Activated naive CD8-positive, alpha-beta T cell treated with anti-CD3 and anti-CD28 coated beads, Interleukin-2, amount 50 U/mL, for 24 hours (primary cell): ENCODE measurements around the gene ITGA4.
"Not testable (repeated sequence)": the region's sequence is repeated elsewhere in the genome, so short reads cannot be mapped to it uniquely, and the experiment has no call there.

ENCODE experiments used
- ATAC-seq: fragments of 150-1000 bp; cut with Tn5 transposase; one replicate; pipeline ENCODE4 v1.10.0; 2021
- DNase-seq: peaks from one replicate; pipeline ENCODE4 v3.0.0; 2021
- H3K27ac Mint-ChIP-seq: one replicate; pipeline ENCODE4 v1.8.0; 2021; ENCODE audit warnings: mild to moderate bottlenecking, mixed read lengths
- H3K27me3 Mint-ChIP-seq: one replicate; pipeline ENCODE4 v1.8.0; 2021; ENCODE audit warnings: mixed read lengths
- H3K36me3 Mint-ChIP-seq: one replicate; pipeline ENCODE4 v1.8.0; 2021; ENCODE audit warnings: low read depth, mixed read lengths
- H3K4me1 Mint-ChIP-seq: one replicate; pipeline ENCODE4 v1.8.0; 2021; ENCODE audit warnings: mixed read lengths
- H3K4me3 Mint-ChIP-seq: one replicate; pipeline ENCODE4 v1.8.0; 2021; ENCODE audit warnings: mild to moderate bottlenecking, moderate library complexity, mixed read lengths
- H3K9me3 Mint-ChIP-seq: one replicate; pipeline ENCODE4 v1.8.0; 2021; ENCODE audit warnings: mixed read lengths

ITGA4 gene

DNA sequence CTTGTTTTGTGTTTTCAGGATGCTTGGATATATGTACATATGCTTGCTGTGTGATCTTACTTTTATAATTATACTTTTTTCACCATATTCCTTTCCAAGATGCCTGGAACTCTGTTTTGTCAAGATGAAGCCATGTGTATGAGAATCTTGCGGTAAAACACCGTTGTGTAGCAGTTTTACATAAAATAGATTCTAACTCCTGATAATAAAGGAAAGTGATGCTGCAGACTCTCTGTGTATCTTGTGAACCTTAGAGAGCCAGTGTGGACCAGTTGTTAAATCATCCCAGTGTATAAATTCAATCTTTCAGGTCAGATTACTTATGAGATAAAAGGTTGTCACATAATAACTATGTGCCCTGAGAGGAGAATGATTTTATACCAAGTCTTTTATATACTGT is 12.5 kb upstream of the ITGA4 start:
- H3K4me3 Mint-ChIP-seq = peak overlapping the region; percentile 21
- peaks cover 17% of the 10 kb centered on the region for H3K4me1 Mint-ChIP-seq
- no peak overlapping the region for H3K27ac Mint-ChIP-seq
- H3K27me3 Mint-ChIP-seq = no peaks in the 10 kb centered on the region
- no peaks in the 10 kb centered on the region for H3K9me3 Mint-ChIP-seq
- no peaks in the 10 kb centered on the region for H3K36me3 Mint-ChIP-seq
- ATAC-seq (no peak), DNase-seq (no peak)

DNA sequence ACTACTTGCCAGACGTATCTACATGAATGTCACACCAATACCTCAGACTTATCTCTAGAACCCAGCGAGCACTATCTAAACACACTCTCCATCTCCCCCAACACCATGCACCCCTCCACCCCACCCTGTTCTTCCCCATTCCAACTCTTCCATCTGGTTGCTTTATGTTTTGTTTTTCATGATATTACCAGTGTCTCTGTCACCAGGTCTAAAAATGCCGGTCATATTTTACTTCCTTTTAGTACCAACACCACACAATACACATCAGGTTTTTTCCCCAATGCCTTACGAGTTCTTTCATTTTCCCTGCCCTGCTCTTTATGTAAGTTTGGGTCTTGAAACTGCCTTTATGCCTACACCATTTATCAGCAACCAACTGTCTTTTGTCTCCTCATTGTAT is 10.2 kb upstream of the ITGA4 start:
- no peak for DNase-seq
- peak; percentile 49 for ATAC-seq
- H3K4me3 Mint-ChIP-seq = peak overlapping the region; percentile 38
- peak overlapping the region; percentile 24 for H3K27ac Mint-ChIP-seq
- peaks cover 16% of the 10 kb centered on the region for H3K4me1 Mint-ChIP-seq
- H3K36me3 Mint-ChIP-seq = peaks cover 1% of the 10 kb centered on the region
- H3K27me3 Mint-ChIP-seq = no peaks in the 10 kb centered on the region
- H3K9me3 Mint-ChIP-seq = no peaks in the 10 kb centered on the region

DNA sequence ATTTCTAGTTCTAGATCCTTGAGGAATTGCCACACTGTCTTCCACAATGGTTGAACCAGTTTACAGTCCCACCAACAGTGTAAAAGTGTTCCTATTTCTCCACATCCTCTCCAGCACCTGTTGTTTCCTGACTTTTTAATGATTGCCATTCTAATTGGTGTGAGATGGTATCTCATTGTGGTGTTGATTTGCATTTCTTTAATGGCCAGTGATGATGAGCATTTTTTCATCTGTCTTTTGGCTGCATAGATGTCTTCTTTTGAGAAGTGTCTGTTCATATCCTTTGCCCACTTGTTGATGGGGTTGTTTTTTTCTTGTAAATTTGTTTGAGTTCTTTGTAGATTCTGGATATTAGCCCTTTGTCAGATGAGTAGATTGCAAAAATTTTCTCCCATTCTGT is 7.9 kb upstream of the ITGA4 start:
- peaks cover 16% of the 10 kb centered on the region for H3K4me1 Mint-ChIP-seq
- not testable (repeated sequence) for H3K36me3 Mint-ChIP-seq, H3K27me3 Mint-ChIP-seq, H3K27ac Mint-ChIP-seq, H3K9me3 Mint-ChIP-seq, H3K4me3 Mint-ChIP-seq, DNase-seq, ATAC-seq

DNA sequence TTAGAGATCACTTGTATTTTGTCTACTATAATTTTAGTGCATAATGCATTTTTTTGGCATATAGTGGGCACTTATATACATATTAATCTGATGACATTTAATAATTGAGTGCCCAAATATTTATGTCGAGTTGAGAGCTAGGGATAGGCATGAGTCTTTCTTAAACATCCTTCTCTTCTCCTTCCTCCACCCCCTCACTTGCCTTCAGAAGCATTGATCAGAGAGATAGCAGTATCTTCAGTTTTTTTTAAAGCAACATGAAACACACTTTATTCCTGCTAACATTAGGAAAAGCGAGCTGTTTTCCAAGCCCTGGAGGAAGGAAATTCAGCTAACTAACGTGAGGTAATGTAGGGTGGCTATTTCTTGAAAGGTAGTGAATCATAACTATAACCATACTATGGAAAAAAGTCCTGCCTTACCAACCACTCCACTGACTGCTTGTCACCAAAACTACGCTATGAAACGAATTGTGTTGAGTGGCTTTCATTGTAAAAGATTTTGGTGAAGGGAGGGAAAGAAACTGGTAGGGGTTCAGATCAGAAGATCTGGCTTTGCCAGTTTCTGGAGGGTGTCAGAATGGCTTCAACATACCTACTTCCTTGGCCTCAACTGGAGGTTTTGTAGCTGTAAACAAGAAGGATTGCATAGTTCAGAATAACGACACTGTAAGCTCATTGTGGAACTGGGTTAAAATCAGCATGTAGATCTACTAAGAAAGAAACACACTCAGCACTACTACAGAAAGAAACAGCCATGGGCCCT is 2.3 kb upstream of the ITGA4 start:
- Mint-ChIP-seq H3K27me3 (no peaks in the 10 kb centered on the region), H3K27ac (peak overlapping the region; percentile 87)

DNA sequence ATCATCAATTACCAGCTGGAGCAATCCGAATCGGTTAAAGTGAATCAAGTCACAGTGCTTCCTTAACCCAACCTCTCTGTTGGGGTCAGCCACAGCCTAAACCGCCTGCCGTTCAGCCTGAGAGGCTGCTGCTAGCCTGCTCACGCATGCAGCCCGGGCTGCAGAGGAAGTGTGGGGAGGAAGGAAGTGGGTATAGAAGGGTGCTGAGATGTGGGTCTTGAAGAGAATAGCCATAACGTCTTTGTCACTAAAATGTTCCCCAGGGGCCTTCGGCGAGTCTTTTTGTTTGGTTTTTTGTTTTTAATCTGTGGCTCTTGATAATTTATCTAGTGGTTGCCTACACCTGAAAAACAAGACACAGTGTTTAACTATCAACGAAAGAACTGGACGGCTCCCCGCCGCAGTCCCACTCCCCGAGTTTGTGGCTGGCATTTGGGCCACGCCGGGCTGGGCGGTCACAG is 496 bp upstream of the ITGA4 start:
- H3K4me1 Mint-ChIP-seq = peaks cover 53% of the 10 kb centered on the region
- peaks cover 7% of the 10 kb centered on the region for H3K36me3 Mint-ChIP-seq
- H3K27me3 Mint-ChIP-seq = no peaks in the 10 kb centered on the region
- ATAC-seq (peak; percentile 76), DNase-seq (peak; percentile 72)
- H3K9me3 Mint-ChIP-seq = no peaks in the 10 kb centered on the region
- H3K27ac Mint-ChIP-seq = peak overlapping the region; percentile 96
- peak overlapping the region; percentile 94 for H3K4me3 Mint-ChIP-seq

More for the DNA sequence above, 2.3 kb upstream of the ITGA4 start:
- peaks cover 7% of the 10 kb centered on the region for H3K36me3 Mint-ChIP-seq
- peaks cover 35% of the 10 kb centered on the region for H3K4me1 Mint-ChIP-seq
- H3K4me3 Mint-ChIP-seq = peak overlapping the region; percentile 94
- DNase-seq = no peak
- H3K9me3 Mint-ChIP-seq = no peaks in the 10 kb centered on the region
- peak; percentile 33 for ATAC-seq

DNA sequence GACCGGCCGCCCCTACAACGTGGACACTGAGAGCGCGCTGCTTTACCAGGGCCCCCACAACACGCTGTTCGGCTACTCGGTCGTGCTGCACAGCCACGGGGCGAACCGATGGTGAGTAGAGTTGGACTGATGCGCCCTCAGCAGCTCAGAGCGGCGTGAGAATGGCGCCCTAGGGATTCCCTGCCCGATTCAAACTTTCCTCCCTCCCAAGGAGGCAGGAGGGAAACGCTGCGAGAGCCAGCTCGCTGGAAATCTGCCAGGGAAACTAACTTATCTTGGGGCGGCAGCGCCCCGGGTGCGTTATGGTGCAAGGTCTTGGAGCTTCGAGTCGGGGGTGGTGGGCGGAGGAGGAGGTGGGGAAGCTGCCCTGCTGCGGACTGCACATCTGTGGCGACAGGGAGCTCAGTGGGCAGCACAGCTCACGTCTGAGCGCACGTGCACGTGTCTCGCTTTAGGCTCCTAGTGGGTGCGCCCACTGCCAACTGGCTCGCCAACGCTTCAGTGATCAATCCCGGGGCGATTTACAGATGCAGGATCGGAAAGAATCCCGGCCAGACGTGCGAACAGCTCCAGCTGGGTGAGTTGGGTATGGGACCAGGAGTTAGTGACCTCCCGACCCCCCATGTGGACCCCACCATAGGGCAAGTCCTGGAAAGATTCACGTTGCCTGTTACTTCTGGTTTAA is 697 bp downstream of the ITGA4 start:
- peaks cover 63% of the 10 kb centered on the region for H3K4me1 Mint-ChIP-seq
- peak; percentile 68 for DNase-seq
- no peaks in the 10 kb centered on the region for H3K9me3 Mint-ChIP-seq
- peak; percentile 27 for ATAC-seq
- peak overlapping the region; percentile 96 for H3K27ac Mint-ChIP-seq
- no peaks in the 10 kb centered on the region for H3K27me3 Mint-ChIP-seq
- H3K36me3 Mint-ChIP-seq = peaks cover 9% of the 10 kb centered on the region
- peak overlapping the region; percentile 94 for H3K4me3 Mint-ChIP-seq

DNA sequence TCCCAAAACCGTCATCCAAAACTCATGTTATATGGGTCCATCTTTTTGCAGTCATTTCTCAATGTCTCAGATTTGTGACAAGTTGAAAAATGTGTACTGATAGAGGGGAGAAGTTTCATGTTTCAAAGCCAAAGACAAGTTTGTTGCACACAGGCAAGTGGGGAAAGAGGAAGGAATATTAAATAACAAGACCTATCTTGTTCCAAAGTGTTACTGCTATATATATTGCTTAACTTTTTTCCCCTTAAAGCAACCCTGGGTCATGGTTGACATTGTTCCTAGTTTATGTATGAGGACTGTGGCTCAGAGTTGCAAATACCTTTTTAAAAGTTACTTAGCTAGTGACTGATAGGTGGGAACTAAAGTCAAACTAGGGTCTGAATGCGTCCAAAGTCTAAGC is 1.7 kb downstream of the ITGA4 start:
- peak overlapping the region; percentile 94 for H3K4me3 Mint-ChIP-seq
- peaks cover 73% of the 10 kb centered on the region for H3K4me1 Mint-ChIP-seq
- no peaks in the 10 kb centered on the region for H3K9me3 Mint-ChIP-seq
- DNase-seq (no peak), ATAC-seq (no peak)
- peaks cover 15% of the 10 kb centered on the region for H3K36me3 Mint-ChIP-seq
- H3K27me3 Mint-ChIP-seq = no peaks in the 10 kb centered on the region
- H3K27ac Mint-ChIP-seq = peak overlapping the region; percentile 96

DNA sequence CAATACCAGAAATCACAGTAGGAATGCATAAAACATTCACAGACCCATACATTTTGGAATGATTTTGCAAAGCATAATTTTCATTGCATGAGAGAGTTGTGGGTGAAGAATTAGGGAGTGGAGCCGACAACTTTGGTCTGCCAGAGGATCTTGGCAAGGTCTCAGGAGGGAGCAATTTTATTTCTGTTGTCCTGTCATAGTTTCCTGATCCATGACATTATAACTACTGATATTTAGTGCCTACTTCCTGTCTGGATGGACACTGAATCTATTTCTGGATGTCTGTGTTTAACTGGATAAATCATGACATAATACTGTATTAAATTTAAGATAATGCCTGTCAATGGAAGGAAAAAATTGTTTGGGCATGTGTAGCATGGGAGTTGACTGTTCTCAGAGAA is 2.4 kb downstream of the ITGA4 start:
- ATAC-seq = no peak
- peak overlapping the region; percentile 96 for H3K27ac Mint-ChIP-seq
- no peak for DNase-seq
- peak overlapping the region; percentile 94 for H3K4me3 Mint-ChIP-seq
- peaks cover 74% of the 10 kb centered on the region for H3K4me1 Mint-ChIP-seq
- no peaks in the 10 kb centered on the region for H3K27me3 Mint-ChIP-seq
- no peaks in the 10 kb centered on the region for H3K9me3 Mint-ChIP-seq
- H3K36me3 Mint-ChIP-seq = peaks cover 20% of the 10 kb centered on the region

DNA sequence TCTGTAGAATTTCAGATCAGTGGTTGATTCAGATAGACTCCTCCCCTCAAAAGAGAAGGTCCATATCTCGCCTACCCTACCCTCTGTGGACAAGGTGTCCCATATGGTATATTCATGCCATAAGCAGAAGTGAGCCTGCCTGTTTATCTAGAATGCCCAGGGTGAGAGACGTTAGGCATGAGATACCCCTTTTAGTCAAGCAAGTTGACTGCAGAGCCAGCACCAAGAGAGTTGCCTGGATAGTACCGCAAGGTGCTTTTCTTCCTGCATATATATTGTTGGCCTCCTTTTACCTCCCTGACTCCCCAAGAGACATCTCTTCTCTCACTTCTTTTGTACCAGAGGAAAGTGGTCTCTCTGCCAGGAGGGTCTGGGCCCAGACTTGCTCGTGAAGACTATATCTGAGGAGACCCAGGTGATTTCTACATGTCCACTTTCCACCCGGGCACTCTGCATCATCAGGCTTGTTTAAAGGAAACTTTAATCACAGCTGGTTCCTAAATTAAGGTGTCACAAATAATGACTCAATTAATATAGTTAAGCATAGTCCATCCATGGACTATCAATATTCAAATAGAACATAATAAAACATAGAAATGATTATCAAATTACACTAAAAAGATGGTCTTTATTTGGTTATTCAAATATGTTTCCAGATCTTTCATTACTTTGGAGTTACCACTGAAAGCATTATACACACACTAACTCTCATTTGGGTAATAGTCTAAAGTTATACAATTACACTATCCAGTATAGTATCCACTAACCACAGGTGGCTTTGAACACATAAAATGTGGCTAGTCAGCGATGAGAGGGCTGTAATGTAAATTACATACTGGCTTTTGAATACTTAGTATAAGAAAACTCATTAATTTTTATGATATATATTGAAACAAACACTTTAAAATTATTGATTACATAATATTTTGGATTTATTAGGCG is 4.1 kb downstream of the ITGA4 start:
- peak; percentile 12 for DNase-seq
- Mint-ChIP-seq H3K36me3 (peaks cover 20% of the 10 kb centered on the region), H3K27ac (peak overlapping the region; percentile 96), H3K4me1 (peaks cover 72% of the 10 kb centered on the region), H3K9me3 (no peaks in the 10 kb centered on the region), H3K27me3 (no peaks in the 10 kb centered on the region), H3K4me3 (peak overlapping the region; percentile 94)
- no peak for ATAC-seq

DNA sequence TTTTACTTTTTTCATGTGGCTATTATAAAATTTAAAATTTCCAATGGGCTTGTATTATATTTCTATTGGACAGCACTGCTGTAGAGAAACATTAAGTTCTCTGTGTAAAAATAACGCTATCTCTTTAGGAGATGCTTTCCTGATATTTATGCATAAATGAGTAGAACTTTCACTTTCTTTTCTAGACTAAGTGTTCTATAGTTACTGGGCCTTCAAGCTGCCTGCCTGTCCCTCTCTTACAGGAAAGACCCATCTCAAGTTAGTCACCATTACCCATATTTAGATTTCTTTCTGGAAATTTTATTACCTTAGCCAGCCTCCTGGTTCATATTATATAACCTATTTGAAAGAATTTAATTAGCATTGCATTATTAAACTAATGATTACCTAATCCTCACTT is 4.8 kb downstream of the ITGA4 start:
- peak; percentile 25 for ATAC-seq
- Mint-ChIP-seq H3K4me3 (peak overlapping the region; percentile 51), H3K36me3 (peaks cover 20% of the 10 kb centered on the region), H3K9me3 (no peaks in the 10 kb centered on the region), H3K4me1 (peaks cover 73% of the 10 kb centered on the region), H3K27ac (peak overlapping the region; percentile 37), H3K27me3 (no peaks in the 10 kb centered on the region)
- no peak for DNase-seq

DNA sequence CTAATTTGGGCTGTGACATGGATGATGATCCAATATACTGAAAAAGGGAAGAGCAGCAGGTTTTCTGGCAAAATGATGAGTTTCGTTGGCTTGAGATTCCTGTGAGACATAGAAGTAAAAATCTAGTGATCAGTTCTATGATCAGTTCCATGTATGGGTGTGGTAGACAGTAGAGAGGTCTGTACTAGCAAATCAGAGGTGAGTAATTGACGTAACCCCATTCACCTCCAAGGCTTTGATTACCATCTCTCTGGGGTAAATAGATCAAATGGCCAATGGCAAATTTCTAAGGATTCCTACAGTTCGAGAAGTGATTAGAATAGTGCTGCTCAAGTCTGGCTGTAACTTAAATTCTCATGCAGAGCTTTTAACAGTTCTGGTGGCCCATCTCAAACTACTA is 6.4 kb downstream of the ITGA4 start:
- ATAC-seq = no peak
- DNase-seq = no peak
- Mint-ChIP-seq H3K27ac (peak overlapping the region; percentile 37), H3K36me3 (peaks cover 27% of the 10 kb centered on the region), H3K4me1 (peaks cover 88% of the 10 kb centered on the region), H3K9me3 (no peaks in the 10 kb centered on the region), H3K4me3 (peak overlapping the region; percentile 10), H3K27me3 (no peaks in the 10 kb centered on the region)

DNA sequence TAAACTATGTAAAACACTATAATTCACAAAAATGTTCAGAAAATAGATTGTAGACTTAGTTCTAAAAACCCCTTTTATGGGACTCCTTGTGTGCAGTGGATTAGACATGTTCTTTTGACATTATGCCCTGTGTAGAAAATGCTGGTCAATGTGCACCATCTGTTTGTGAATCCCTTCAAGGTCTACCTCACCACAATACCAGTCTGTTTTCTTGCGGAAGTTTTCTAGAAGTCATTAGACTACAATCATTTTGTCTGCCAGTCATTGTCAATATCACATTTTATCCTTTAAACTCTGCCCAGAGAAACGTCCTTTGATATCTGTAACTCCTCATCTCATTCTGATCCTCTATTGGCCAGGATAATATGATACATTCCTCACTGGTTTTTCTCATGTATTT is 7.8 kb downstream of the ITGA4 start:
- peaks cover 94% of the 10 kb centered on the region for H3K4me1 Mint-ChIP-seq
- H3K27me3 Mint-ChIP-seq = no peaks in the 10 kb centered on the region
- H3K36me3 Mint-ChIP-seq = peaks cover 36% of the 10 kb centered on the region
- no peak for DNase-seq
- H3K27ac Mint-ChIP-seq = peak overlapping the region; percentile 66
- H3K9me3 Mint-ChIP-seq = peaks cover 4% of the 10 kb centered on the region
- no peak for ATAC-seq
- no peak overlapping the region for H3K4me3 Mint-ChIP-seq

DNA sequence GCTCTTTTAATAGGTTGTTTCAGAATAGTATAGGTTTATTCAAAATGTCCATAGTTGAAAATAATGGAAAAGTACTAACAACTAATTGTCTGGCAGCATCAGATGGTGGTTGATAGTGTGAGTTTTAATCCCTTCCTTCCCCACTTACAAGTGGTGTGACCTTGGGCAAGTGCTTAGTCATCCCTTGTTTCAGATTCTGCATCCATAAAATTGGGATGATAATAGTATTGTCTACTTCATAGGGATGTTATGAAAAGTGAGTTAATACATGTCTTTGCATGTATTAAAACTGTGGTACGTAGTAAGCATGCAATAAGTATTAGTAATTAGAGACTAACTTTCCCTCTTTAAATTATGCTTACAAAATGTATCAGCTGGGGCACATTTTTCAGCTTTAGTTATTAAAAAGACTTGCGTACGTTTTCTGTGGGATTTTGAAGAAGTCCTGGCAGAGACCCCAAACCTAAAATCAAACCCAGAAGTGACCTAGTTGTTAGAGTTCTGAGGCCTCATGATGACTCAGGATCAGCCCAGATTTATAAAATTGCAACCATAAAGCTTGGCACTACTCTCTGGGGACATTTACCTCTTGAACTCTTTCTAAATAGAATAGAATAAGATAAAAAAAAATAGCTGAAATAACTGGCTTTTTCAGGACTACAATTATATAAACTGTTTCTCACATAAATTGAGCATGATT is 8.6 kb downstream of the ITGA4 start:
- peaks cover 39% of the 10 kb centered on the region for H3K36me3 Mint-ChIP-seq
- ATAC-seq (no peak), DNase-seq (no peak)
- peaks cover 4% of the 10 kb centered on the region for H3K9me3 Mint-ChIP-seq
- no peak overlapping the region for H3K4me3 Mint-ChIP-seq
- peaks cover 91% of the 10 kb centered on the region for H3K4me1 Mint-ChIP-seq
- peak overlapping the region; percentile 66 for H3K27ac Mint-ChIP-seq
- H3K27me3 Mint-ChIP-seq = no peaks in the 10 kb centered on the region
